Left lung (tissue), 10 donors: ENCODE measurements around the gene HORMAD2. TPM values are rescaled to one million over a fixed set of nuclear protein-coding genes. Genes with fewer than 3 reads are reported as not detected.

Experiments used
- ATAC-seq: fragments of 200-7000 bp; cut with Tn5 transposase; one replicate; pipeline ENCODE4 v1.9.1; 2020; ENCODE audit warnings: moderate library complexity
- DNase-seq, 4 donors: peaks; one replicate each; pipeline ENCODE4 v3.0.0-alpha.2; 2013 to 2020
- H3K27ac ChIP-seq, 2 donors: fragments of 200-600 bp; sonication (generic) in 1 of 2; one replicate each; pipeline versions ENCODE4 v1.5.0 to v1.8.0; 2020 to 2021
- H3K27me3 ChIP-seq, 2 donors: fragments of 200-600 bp; sonication (generic) in 1 of 2; one replicate each; pipeline versions ENCODE4 v1.5.0 to v1.8.0; 2020 to 2021
- H3K36me3 ChIP-seq, 2 donors: fragments of 200-600 bp; sonication (generic) in 1 of 2; one replicate each; pipeline versions ENCODE4 v1.5.0 to v1.8.0; 2020 to 2021
- H3K4me1 ChIP-seq, 2 donors: fragments of 200-600 bp; one replicate each; pipeline ENCODE4 v1.8.0; 2021
- H3K4me3 ChIP-seq, 2 donors: fragments of 200-600 bp; sonication (generic) in 1 of 2; one replicate each; pipeline versions ENCODE4 v1.5.0 to v1.8.0; 2020 to 2021; ENCODE audit warnings: mild to moderate bottlenecking in 1 of 2
- H3K9me3 ChIP-seq, 2 donors: fragments of 200-600 bp; sonication (generic) in 1 of 2; one replicate each; pipeline versions ENCODE4 v1.5.0 to v1.8.0; 2020 to 2021
- CTCF ChIP-seq, 2 donors: fragments of 200-600 bp; sonication (generic) in 1 of 2; IDR thresholded peaks; one replicate each; pipeline versions ENCODE4 v1.5.0 to v1.8.0; 2021; ENCODE audit warnings: antibody characterized with exemption in 2 of 2
- intact Hi-C, 2 donors: fragments of 100-400 bp; cut with DNase I; formaldehyde crosslinking; loops; one replicate each; pipeline versions ENCODE4 v1.11.2 to v1.14.2; 2022
- polyA plus RNA-seq, 6 donors: library from polyadenylated mRNA; unstranded; fragments of 120-200 nt; gene quantifications; one replicate each; pipeline ENCODE4 v1.2.1, GENCODE V29; 2013; ENCODE audit not compliant: insufficient read length in 6 of 6
- total RNA-seq, 2 donors: library from RNA; stranded (reverse); fragmentation: NEBNext Ultra II Directional; extraction: Animal tissue kit (Norgen Biotek cat#: 25700); gene quantifications; one replicate each; pipeline ENCODE4 v1.2.1, GENCODE V29; 2021
- donor health status: DM: no; HTN: yes; CAD: no.
- donor health status: DM: no; HTN: no; CAD: no.

The HORMAD2 gene
- total and polyA plus RNA-seq, 8 donors = 0.13 to 0.74 (median 0.20) TPM; not detected in 2

GRCh38 chr22:30123463-30123862, 43.2 kb downstream of the HORMAD2 start:
- ATAC-seq = no peak
- intact Hi-C loops = no loop called here
- no peak for DNase-seq

GRCh38 chr22:30127749-30128166, 47.5 kb downstream of the HORMAD2 start:
- intact Hi-C loops = no loop called here
- H3K27me3 ChIP-seq = no peaks in the 10 kb centered on the region
- H3K4me1 ChIP-seq = peaks cover 0 to 4% of the 10 kb centered on the region in 2 donors
- no peaks in the 10 kb centered on the region for H3K36me3 ChIP-seq
- TF ChIP-seq CTCF (IDR thresholded peaks at IDR 0.05) = no peak
- H3K27ac ChIP-seq = no peak overlapping the region
- H3K9me3 ChIP-seq = no peaks in the 10 kb centered on the region
- DNase-seq (no peak), ATAC-seq (no peak)
- no peak overlapping the region for H3K4me3 ChIP-seq

More at GRCh38 chr22:30123463-30123862, 43.2 kb downstream of the HORMAD2 start:
- no peak for TF ChIP-seq CTCF (IDR thresholded peaks at IDR 0.05)
- Histone ChIP-seq H3K4me1 (peaks cover 0 to 4% of the 10 kb centered on the region in 2 donors), H3K36me3 (no peaks in the 10 kb centered on the region), H3K27ac (no peak overlapping the region), H3K27me3 (no peaks in the 10 kb centered on the region), H3K9me3 (no peaks in the 10 kb centered on the region), H3K4me3 (no peak overlapping the region)

GRCh38 chr22:30128511-30128910, 48.2 kb downstream of the HORMAD2 start:
- Histone ChIP-seq H3K4me1 (peaks cover 0 to 4% of the 10 kb centered on the region in 2 donors), H3K9me3 (no peaks in the 10 kb centered on the region), H3K27me3 (no peaks in the 10 kb centered on the region), H3K4me3 (no peak overlapping the region), H3K36me3 (no peaks in the 10 kb centered on the region), H3K27ac (no peak overlapping the region)
- DNase-seq (no peak), ATAC-seq (no peak)
- intact Hi-C loops = no loop called here
- TF ChIP-seq CTCF (IDR thresholded peaks at IDR 0.05) = no peak

- intact Hi-C loops = no loop called here
- ATAC-seq = no peak
- Histone ChIP-seq H3K36me3 (no peaks in the 10 kb centered on the region), H3K27me3 (no peaks in the 10 kb centered on the region), H3K9me3 (no peaks in the 10 kb centered on the region), H3K27ac (no peak overlapping the region), H3K4me3 (no peak overlapping the region), H3K4me1 (peaks cover 0 to 4% of the 10 kb centered on the region in 2 donors)
- DNase-seq = no peak
- TF ChIP-seq CTCF (IDR thresholded peaks at IDR 0.05) = no peak
These were observed 49.4 kb downstream of the HORMAD2 start for GRCh38 chr22:30129636-30130035.

- Histone ChIP-seq H3K9me3 (no peaks in the 10 kb centered on the region), H3K4me1 (peaks cover 0 to 3% of the 10 kb centered on the region in 2 donors), H3K27me3 (no peaks in the 10 kb centered on the region), H3K36me3 (no peaks in the 10 kb centered on the region), H3K27ac (no peak overlapping the region), H3K4me3 (no peak overlapping the region)
- no peak for DNase-seq
- intact Hi-C loops = no loop called here
- TF ChIP-seq CTCF (IDR thresholded peaks at IDR 0.05) = no peak
- no peak for ATAC-seq
These were observed 52.2 kb downstream of the HORMAD2 start for GRCh38 chr22:30132290-30132996.
